Ovary (tissue), 9 donors: ENCODE results near the gene PPP2R2C. TPM values are rescaled to one million over a fixed set of nuclear protein-coding genes. Genes with fewer than 3 reads are reported as not detected.

Source experiments
- DNase-seq, 5 donors: peaks; one replicate each; pipeline ENCODE4 v3.0.0-alpha.2; 2019 to 2020
- H3K27ac ChIP-seq, 2 donors: fragments of 200-600 bp; one replicate each; pipeline versions ENCODE4 v1.5.1 to v1.8.0; 2019 to 2022
- H3K27me3 ChIP-seq: fragments of 200-600 bp; one replicate; pipeline ENCODE4 v1.8.0; 2022
- H3K36me3 ChIP-seq: fragments of 200-600 bp; sonication (generic); one replicate; pipeline ENCODE4 v1.5.1; 2019
- H3K4me1 ChIP-seq: one replicate; pipeline ENCODE4 v1.8.1; 2013; ENCODE audit warnings: mild to moderate bottlenecking, moderate library complexity; ENCODE audit not compliant: insufficient read depth
- H3K4me3 ChIP-seq: fragments of 200-600 bp; sonication (generic); one replicate; pipeline ENCODE4 v1.5.1; 2017
- H3K9me3 ChIP-seq, 2 donors: fragments of 200-600 bp in 1 of 2; sonication (generic) in 1 of 2; one replicate each; pipeline versions ENCODE4 v1.5.1 to v1.8.1; 2013 to 2019; ENCODE audit warnings: mild to moderate bottlenecking in 1 of 2, moderate library complexity in 1 of 2
- CTCF ChIP-seq, 3 donors: fragments of 450-650 bp in 2 of 3; fragments of 200-600 bp in 1 of 3; IDR thresholded peaks; one replicate each; pipeline versions ENCODE4 v1.5.1 to v1.8.0; 2016 to 2022; ENCODE audit warnings: antibody characterized with exemption in 3 of 3, mild to moderate bottlenecking in 1 of 3
- EP300 ChIP-seq: sonication (generic); formaldehyde crosslinking; IDR thresholded peaks from one replicate; pipeline ENCODE4 v1.6.1; 2017; ENCODE audit warnings: antibody characterized with exemption
- POLR2A ChIP-seq: fragments of 450-650 bp; IDR thresholded peaks from one replicate; pipeline ENCODE4 v1.6.1; 2017; ENCODE audit warnings: antibody characterized with exemption, mild to moderate bottlenecking, moderate library complexity
- WGBS, 3 donors: extraction: QIAGEN DNeasy Blood & Tissue Kit in 1 of 3; methylation state at CpG; one replicate each; pipeline versions ENCODE4 v1.1.5 to v1.1.7; 2013 to 2017; 5-methylcytosine and 5-hydroxymethylcytosine counted together
- intact Hi-C, 4 donors: fragments of 100-400 bp; cut with DNase I; formaldehyde crosslinking; loops; one replicate each; pipeline versions ENCODE4 v1.11.0 to v1.15.1; 2022 to 2023
- polyA plus RNA-seq, 2 donors: library from polyadenylated mRNA; stranded (reverse); fragments of 200-250 nt in 1 of 2; fragments of 350-450 nt in 1 of 2; fragmentation: Illumina TruSeq in 1 of 2; extraction: RNeasy Lipid Tissue Mini Kit (QIAGEN cat#74804) in 1 of 2; gene quantifications; one replicate each; pipeline ENCODE4 v1.2.3, GENCODE V29; 2013 to 2014
- total RNA-seq, 7 donors: library from RNA; depleted of rRNA in 2 of 7; stranded (reverse); fragments of >200 nt in 2 of 7; fragmentation: NEBNext Ultra II Directional in 3 of 7; extraction: Animal tissue kit (Norgen Biotek cat#: 25700) in 3 of 7; gene quantifications; one replicate each; pipeline versions ENCODE4 v1.1.0 to v1.2.4, GENCODE V29; 2016 to 2023
- donor health status: DM: no; HTN: no; CAD: no; lungs with moderate emphysema.
- donor health status: DM: no; HTN: no; CAD: no.
- donor health status: Bipolar disorder and iron deficiency.
- donor health status: DM: yes; HTN: yes; CAD: no.
- donor health status: DM: no; HTN: no; CAD: no.
- donor health status: DM: yes; HTN: yes; CAD: no.

Gene PPP2R2C
- total and polyA plus RNA-seq, 9 donors, result 0.12 to 4.5 (median 0.77) TPM

- Histone ChIP-seq H3K9me3 (no peaks in the 10 kb centered on the region), H3K27me3 (no peaks in the 10 kb centered on the region), H3K36me3 (no peaks in the 10 kb centered on the region), H3K4me1 (no peaks in the 10 kb centered on the region), H3K4me3 (no peak overlapping the region), H3K27ac (no peak overlapping the region)
- no peak for DNase-seq
- WGBS, 3 donors, result 82 to 88% (median 86%) methylated on average over 10 to 11 of the region's 11 CpGs
- TF ChIP-seq CTCF (IDR thresholded peaks at IDR 0.05) (no peak), POLR2A (no peak), EP300 (no peak)
- intact Hi-C loops, result loop anchor here in 1 of 4 donors (5.0 kb wide), 1 partner anchor 902 kb away; no protein-coding TSS in a partner anchor
Observed at GRCh38 chr4:6410068-6410467, 62.3 kb downstream of the PPP2R2C start.

- TF ChIP-seq EP300 (no peak), CTCF (IDR thresholded peaks at IDR 0.05) (no peak), POLR2A (no peak)
- Histone ChIP-seq H3K4me3 (no peak overlapping the region), H3K27me3 (no peaks in the 10 kb centered on the region), H3K9me3 (no peaks in the 10 kb centered on the region), H3K4me1 (no peaks in the 10 kb centered on the region), H3K36me3 (no peaks in the 10 kb centered on the region), H3K27ac (no peak overlapping the region)
- no peak for DNase-seq
- WGBS, 3 donors, result 78 to 86% (median 85%) methylated on average over 6 of the region's 6 CpGs
- intact Hi-C loops, result no loop called here
Observed at GRCh38 chr4:6409381-6409780, 63.0 kb downstream of the PPP2R2C start.

GRCh38 chr4:6408263-6408662, 64.2 kb downstream of the PPP2R2C start:
- no peaks in the 10 kb centered on the region for H3K36me3 ChIP-seq
- TF ChIP-seq POLR2A (no peak), CTCF (IDR thresholded peaks at IDR 0.05) (no peak), EP300 (no peak)
- DNase-seq, result no peak
- H3K27me3 ChIP-seq, result no peaks in the 10 kb centered on the region
- no peaks in the 10 kb centered on the region for H3K4me1 ChIP-seq
- H3K9me3 ChIP-seq, result no peaks in the 10 kb centered on the region
- H3K27ac ChIP-seq, result no peak overlapping the region
- H3K4me3 ChIP-seq, result no peak overlapping the region
- intact Hi-C loops, result no loop called here
- WGBS, 3 donors, result 56 to 81% (median 67%) methylated on average over 4 of the region's 4 CpGs

GRCh38 chr4:6405397-6405706, 67.1 kb downstream of the PPP2R2C start:
- 53 to 60% (median 58%) methylated on average over 2 of the region's 2 CpGs for WGBS, 3 donors

More at GRCh38 chr4:6405397-6405706, 67.1 kb downstream of the PPP2R2C start:
- no peaks in the 10 kb centered on the region for H3K27me3 ChIP-seq
- H3K4me1 ChIP-seq, result no peaks in the 10 kb centered on the region
- intact Hi-C loops, result no loop called here
- no peak for DNase-seq
- no peaks in the 10 kb centered on the region for H3K36me3 ChIP-seq
- TF ChIP-seq EP300 (no peak), CTCF (IDR thresholded peaks at IDR 0.05) (no peak), POLR2A (no peak)
- no peaks in the 10 kb centered on the region for H3K9me3 ChIP-seq
- no peak overlapping the region for H3K27ac ChIP-seq
- no peak overlapping the region for H3K4me3 ChIP-seq
